Hematopoietic multipotent progenitor cell treated with erythropoietin and hydrocortisone succinate and interleukin-3 and kit ligand, for 6 days (in vitro differentiated cells): ENCODE results near the gene ASAP2.

Source experiments
- DNase-seq: peaks from one replicate; pipeline ENCODE4 v3.0.0-alpha.2; 2015

ASAP2 gene

DNA sequence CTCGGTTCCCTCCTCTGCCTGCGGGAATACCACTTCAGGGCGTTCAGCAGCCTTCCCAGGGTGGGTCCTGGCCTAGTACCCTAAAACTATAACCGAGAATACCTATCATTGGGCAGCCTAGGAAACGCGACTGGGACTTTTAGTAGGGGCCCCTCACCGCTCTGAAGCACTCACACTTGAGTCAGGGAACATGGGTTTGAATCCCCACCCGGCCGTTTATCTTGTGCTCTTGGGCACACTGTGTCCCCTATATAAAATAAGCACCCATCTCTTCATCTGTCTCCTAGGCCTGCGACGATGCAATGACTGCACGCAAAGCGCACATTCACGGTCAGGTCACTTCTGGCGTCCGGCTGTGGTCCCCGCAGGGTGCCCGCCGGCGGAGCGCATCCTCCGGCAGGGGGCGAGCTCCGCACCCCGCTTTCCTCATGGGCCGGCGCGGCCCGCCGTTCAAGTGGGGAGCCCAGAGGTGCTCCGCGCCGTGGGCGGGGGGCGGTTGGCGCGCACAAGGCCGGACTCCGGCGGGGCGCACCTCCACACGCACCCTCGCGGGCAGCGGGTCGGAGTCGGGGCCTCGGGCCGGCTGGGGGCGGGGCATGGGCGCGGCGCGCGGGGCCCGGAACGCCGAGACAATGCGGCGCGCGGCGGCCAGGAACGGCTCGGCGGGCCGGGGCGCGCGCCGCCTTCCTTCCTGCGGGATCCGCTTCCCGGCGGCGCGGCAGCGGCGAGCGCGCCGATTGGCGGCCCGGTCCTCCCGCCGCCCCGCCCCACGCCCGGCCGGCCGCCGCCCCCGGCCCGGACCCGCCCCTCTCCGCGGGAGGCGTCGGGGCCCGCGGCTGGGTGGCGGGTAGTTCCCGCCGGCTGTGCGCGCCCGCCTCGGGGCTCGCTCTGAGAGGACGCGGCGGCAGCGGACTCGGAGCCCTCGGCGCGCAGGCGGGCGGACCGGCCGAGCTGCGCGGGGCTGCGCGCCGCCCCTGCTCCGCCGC lies at the start of gene ASAP2:
TSS of gene ASAP2 (plus strand) at position 850 of the 986 bp plus-strand sequence. CDS start 293 bp downstream, outside the sequence.
- DNase-seq, result peak; percentile 70

DNA sequence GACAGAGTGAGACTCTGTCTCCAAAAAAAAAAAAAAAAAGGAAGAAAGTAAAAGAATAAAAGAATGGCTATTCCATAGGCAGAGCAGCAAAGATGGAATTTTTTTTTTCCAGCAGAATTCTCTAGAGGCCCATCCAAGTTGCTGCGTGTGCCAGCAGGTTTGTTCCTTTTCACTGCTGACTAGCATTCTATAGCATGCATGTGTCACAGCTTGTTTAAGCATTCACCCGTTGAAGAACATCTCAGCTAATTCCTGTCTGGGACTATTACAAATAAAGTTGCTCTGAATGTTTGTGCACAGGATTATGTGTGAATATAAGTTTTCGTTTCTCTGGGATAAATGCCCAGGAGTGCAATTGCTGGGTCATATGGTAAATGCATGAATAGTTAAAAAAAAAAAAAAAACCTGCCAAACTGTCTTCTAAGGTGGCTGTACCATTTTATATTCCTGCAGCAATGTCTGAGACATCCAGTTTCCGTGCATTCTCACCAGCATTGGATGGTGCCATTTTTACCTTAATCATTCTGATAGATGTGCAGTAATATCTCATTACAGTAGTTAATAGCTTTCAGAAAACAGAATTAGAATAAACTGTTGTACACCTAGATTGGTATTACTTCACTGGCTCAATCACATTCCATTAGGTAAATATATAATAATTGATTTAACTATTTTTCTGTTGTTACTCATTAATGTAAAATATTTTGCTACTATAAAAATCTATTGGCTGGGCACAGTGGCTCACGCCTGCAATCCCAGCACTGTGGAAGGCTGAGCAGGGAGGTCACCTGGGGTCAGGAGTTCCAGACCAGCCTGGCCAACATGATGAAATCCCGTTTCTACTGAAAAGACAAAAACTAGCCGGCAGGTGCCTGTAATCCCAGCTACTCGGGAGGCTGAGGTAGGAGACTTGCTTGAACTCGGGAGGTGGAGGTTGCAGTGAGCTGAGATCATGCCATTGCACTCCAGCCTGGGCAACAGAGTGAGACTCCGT lies 47.5 kb upstream of the ASAP2 start:
- no peak for DNase-seq

DNA sequence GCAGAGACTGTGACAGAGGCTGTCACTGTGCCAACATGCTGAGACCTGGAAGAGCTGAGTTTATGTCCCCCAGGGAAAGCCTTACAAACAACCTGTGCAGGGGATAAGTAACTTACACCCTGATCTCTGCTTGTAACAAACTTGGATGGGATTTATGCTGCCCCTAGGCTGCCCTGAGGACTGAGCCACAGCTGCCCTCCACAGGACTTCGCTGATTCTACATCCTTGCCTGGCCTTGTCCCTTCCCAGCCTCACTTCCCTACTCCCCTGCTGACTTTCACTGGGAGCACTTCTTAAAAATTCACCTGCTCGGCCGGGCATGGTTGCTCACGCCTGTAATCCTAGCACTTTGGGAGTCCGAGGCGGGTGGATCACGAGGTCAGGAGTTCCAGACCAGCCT lies 45.9 kb upstream of the ASAP2 start:
- DNase-seq, result no peak

DNA sequence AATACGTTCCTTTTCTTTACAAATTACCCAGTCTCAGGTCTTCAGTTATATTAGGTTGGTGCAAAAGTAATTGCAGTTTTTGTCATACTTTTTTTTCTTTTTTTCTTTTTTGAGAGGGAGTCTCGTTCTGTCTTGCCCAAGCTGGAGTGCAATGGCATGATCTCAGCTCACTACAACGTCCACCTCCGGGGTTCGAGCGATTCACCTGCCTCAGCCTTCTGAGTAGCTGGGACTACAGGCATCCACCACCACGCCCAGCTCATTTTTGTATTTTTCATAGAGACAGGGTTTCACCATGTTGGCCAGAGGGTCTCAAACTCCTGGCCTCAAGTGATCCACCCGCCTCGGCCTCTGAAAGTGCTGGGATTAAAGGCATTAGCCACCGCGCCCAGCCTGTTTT lies 43.8 kb upstream of the ASAP2 start:
- DNase-seq, result no peak

DNA sequence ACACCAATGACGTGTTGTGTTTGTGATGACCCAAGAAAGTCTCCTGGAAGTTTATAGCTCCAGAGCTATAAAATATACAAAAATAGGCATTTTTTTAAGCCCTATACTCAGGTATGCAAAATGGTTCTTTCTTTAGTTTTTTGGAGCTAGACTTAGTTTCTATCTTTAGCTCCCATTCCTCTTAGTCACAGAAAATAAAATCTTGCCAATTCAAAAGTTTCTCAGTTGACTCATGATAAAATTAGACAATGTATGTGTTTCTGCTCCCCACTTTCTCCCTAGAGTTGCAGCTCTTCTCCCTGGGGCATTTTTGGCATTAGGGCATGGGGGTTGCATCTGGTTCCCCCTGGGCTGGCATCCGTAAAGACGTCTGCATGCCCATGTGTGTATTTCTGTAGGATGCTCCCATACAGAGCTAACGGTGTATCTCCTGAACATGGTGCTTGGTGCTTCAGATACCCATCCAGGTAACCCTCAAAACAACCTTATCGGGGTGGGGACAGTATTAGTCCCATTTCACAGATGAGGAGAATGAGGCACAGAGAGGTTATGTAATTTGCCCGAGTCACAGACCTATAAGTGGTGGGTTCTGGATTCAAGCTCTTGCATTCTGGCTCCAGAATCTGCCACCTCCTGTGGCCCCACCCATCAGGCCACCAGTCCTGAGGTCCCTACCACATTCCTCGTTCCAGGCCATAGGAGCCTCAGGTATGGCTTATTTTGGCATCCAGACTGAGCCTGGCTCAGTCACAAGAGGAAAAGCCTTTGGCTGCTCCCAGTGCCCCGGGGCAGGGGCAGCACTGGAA lies 43.1 kb upstream of the ASAP2 start:
- DNase-seq, result no peak

DNA sequence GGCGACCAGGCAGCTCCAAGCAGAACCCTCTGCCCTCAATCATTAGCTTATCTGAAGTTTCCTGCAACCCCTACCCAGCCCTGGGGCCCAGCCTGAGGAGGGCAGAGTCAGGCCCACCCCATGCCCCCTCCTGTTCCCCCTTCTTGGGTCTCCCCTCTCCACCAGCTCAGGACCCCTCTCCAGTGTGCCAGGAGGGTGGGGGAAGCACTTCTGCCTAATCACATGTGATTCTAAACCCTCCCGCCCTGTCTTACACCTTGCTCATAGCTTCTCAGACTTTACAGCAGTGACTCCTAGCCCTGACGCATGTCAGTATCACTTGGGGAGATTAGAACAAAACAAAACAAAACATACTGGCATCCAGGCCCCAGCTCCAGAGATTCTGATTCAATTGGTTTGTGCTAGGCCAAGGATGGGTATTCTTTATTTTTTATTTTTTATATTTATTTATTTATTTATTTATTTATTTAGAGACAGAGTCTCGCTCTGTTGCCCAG lies 42.5 kb upstream of the ASAP2 start:
- no peak for DNase-seq

DNA sequence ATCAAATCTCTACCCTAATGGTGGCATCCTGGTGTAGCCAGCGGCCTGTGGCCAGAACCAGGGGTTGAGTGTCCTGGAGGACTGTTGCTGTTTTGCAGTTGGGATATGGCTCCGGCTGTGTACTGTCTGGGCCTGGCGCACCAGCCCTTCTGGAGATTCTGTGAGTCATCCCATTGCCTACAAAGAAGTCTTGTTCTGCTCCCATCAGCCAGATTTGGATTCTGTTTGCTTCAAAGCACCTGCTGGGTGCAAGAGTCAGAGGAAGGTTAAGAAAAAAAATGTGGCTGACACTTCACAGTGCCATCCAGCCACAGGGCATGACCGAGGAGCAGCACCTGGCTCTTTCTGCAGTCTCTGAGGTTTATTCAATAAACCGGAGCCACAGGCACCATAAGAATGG lies 41.0 kb upstream of the ASAP2 start:
- no peak for DNase-seq

DNA sequence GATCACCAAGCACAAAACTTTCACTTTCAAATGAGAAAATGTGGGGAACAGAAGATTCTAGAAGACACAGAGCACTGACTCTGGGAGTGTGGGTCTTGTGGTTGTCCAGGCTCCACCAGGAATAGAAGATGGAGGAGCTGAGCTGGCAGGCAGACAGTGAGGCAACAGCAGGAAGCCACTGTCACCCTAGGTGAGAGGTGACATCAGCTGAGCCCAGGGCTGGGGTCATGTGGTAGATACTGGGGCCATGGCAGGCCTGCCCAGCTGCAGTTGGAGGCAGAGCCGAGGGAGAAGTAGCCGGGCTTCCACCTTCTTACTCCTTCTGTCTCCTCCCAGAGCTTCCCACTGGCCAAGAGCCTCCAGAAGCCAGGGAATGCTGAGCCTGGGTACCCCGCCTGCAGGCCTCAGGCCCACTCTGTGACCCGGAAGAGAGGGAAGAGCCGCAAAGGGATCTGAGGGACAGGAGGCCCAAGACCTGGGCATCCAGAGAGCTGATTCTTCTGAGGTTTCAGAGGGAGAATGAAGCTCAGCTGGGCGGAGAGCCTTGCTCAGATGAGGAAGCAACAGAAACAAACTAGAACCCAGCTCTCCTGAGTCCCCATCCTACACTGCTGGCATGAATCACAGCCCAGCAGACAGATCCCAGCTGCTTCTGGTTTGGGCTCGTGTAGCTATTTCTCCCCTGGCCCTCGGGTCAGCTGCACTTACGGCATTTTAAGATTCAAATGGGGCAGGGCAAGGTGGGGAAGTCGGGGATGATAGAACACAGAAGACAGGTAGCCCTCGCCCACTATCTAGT lies 39.8 kb upstream of the ASAP2 start:
- DNase-seq, result no peak

DNA sequence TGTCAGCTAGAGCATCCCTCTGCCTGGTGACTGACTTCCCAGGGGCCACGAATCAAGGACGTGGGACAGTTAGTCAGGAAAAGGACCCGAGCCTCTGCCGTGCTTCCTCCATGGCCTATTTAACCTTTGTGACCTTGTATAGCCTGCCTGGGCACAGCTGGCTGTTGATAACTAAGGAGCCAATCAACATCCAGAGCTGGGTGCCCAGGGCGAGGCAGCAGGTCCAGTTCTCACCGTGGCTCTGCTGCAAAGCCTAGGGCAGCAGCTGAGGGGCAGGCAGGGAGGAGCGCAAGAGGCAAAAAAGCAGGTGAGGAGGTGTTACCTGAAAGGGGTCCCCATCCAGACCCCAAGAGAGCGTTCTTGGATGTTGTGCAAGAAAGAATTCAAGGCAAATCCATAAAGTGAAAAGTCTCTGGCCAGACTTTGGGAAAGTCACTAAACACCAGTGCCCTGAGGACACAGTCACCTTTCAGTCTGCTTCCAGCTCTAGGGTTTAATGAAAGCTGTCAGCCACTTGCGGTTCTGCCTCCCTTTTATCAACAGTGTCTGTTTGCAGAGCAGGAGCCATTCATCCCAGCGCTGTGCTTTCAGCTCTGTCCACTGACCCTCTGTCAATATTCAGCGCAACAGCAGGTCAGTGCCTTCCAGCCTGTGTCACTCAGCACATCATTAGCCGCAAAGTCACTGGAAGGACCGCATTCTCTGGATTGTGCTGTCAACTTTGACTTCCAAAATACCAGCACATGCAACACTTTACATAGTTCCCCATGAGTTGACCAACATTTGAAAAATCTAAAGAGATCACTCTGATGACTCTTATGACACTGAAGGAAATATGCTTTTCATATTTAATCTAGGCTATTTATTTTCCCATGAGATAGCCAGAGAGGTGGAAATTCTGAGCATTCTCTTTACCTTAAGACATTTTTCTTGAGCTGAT lies 38.6 kb upstream of the ASAP2 start:
- DNase-seq, result no peak

DNA sequence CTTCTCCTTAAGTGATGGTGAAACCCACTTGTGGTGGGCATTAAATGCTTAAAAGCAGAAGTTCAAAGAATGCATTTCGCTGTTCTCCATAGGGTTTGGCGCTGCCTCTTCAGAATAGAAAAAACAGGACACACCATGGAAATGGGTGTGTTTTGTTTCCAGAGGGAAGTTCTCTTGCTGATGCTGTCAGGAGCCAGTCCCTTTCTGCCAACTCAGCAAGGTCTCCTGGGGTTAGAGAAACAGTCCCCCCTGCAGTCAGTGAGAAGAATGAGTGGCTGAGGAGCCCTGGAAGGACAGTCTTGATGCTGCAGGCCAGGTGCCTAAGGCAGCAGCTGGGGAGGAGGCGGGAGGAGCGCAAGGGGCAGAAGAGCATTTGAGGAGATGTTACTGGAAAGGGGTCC lies 37.8 kb upstream of the ASAP2 start:
- DNase-seq, result peak; percentile 52

DNA sequence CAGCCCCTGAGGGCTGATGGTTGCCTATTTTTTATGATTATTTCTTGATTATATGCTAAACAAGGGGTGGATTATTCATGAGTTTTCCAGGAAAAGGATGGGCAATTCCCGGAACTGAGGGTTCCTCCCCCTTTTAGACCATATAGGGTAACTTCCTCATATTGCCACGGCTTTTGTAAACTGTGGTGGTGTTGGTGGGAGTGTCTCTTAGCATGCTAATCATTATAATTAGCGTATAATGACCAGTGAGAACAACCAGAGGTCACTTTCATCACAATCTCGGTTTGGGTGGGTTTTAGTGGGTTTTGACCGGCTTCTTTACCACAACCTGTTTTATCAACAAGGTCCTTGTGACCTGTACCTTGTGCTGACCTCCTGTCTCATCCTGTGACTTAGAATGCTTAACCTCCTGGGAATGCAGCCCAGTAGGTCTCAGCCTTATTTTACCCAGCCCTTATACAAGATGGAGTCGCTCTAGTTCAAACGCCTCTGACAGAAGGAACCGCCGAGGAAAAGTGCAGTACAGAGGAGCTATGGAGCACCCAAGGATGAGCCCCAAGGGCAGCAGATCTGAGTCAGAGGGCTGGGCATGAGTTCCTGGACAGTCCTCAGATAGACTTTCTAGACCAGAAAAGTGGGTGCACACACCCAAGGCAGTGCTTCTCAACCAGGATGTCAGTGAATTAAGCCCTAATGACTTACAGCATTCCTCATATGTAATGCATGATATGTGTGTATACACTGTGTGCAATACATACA lies 37.1 kb upstream of the ASAP2 start:
- DNase-seq, result peak; percentile 45

DNA sequence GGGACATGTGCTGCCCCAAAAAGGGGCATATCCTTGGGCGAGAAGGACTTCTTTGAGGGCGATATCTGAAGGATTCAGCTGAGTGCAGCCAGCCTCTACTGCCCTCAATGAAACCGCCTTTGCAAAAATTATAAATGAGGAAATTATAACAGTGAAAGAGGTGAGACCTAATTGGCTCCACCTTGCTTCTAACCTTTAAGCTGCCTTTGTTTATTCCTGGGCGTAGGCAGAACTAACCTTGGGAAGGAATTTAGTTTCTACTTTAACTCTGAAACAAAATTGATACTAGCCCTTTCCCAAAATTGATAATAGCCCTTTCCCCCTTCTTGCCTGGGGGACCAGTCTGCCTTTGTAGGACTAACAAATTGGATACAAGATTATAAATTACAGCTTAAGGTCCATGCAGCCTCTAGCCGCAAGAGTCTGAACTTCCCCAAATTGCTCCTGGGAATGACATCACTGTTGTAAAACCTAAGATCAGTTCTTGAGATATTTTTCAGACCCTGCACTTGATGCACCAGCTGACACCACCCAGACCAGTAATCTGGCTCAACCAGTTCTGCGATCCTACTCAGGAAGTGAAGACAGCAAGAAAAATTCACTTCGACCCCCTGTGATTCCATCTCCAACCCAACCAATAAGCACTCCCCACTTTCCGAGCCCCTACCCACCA lies 36.0 kb upstream of the ASAP2 start:
- peak; percentile 58 for DNase-seq

DNA sequence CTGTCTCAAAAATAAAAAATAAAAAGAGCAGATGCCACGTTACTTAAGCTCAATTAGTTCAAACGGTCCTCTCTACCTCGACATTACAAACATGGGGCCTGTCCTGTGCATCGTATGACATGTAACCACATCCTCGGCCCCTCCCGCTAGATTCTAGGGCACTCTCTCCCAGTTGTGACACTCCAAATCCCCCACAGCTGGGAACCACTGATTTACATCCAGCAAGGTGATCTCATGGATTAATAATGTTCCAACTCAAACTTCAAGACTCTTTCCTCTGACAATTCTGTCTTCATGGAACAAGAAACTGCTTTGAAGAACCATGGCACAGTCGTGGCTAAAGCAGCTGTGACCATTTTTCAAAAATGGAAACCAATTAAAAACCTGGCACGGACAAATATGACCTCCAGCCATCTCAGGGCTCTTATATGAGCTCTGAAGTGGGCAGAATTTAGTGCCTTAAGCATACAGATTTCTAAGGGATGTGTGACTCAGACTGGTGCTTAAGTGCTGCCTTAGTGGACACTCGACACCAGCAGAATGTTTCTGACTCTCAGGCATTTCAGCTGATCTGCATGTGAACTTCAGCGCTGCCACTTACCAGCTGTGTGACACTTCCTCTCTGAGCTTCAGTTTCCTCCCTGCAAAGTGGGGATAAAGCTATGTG lies 31.7 kb upstream of the ASAP2 start:
- peak; percentile 29 for DNase-seq

DNA sequence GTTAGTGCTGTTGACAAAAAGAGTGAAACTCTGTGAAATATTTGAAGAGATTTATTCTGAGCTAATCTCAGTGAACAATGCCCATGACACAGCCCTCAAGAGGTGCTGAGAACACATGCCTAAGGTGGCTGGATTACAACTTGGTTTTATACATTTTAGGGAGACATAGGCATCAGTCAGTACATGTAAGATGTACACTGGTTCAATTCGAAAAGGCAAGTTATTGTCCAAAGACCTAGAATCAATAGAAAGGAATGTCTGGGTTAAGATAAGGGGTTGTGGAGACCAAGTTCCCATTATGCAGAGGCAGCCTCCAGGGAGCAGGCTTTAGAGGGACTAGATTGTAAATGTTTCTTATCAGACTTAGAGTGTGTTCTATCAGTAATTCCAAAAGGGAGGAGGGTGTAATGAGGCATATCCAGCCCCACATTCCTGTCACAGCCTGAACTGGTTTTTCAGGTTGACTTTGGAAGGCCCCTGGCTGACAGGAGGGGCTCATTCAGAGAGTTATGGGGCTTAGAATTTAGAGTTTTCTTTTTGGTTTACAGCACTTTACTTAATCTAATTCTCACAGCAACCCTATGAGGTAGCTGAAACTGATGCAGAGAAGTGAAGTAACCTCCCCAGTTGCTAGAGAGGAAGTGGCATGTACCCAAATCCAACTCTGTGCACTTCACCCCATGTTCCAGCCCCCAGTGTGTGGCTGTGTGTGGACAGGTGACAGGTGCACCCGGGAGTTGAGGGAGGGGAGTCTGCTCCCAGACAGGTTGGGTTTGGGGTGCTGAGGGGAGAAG lies 28.3 kb upstream of the ASAP2 start:
- no peak for DNase-seq

DNA sequence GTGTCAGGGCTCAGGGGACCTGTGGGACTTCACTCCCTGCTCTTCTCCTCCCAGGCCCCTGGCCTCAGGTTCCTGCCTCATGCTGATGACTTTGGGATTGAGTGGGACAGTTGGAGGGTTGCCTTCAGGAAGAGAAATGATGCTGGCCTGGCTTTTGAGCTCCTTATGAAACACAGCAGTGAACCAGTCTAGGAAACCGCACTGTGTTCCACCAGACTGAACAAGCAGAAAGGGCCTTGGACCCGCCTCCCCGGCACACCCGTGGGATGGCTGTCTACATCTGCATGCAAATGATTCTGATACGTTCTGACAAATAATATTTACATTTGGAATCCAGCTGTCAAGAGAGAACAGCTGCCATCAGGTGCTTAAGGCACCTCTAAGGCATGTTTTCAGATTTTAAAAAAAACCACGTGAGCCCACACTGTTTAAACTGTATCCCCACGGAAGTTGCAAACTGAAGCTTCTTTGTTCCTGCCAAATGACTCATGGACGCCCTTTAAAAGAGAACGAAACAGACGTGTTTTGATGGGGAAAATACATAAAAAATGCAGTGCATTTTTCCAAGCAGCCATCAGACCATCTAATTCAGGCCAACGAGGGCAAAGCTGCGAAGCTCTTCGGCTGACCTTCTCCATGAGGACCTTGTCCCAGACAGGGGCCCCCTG lies 27.6 kb upstream of the ASAP2 start:
- no peak for DNase-seq

DNA sequence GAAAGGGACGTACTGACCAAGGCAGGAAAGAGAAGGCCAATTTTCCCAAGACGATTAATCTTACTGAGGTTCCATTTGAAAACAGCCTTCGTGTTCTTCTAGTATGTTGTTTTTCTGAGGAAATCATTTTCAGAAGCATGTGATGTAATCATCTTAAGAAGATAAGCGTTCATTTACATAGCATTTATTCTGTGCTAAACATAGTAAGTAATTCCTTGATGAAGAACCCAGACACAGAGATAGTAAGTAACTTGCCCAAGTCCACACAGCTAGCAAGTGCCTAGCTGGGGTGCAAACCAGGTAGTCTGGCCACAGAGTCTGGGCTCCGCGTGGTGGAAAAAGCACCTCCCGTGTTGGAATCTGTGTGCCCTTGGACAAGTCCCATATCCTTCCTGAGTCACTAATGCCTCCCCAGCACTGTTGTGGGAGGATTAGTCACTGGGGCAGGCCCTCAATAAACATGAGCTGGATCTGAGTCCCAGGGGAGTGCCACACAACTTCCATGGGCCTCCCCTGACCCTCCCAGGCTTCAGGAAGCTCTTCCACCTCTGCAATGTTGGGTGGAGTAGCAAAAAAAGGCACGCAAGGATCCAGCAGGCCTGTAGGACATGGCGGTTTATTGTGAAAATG lies 26.9 kb upstream of the ASAP2 start:
- no peak for DNase-seq
